PFSK-1 (cell line): ENCODE data around the gene NHP2.

Experiments used
- FOXP2 ChIP-seq: optimal IDR thresholded peaks from 2 replicates; pipeline ENCODE3; 2011; ENCODE audit warnings: borderline replicate concordance, control low read depth, inconsistent platforms; ENCODE audit not compliant: insufficient read depth; ENCODE audit errors: extremely low read length, extremely low read depth
- POLR2AphosphoS5 ChIP-seq: IDR thresholded peaks from 2 replicates; pipeline ENCODE4 v1.6.1; 2012; ENCODE audit warnings: low read depth, mild to moderate bottlenecking, control low read depth, low read length, moderate library complexity
- REST ChIP-seq, 2 experiments: IDR thresholded peaks; 2 replicates each; pipeline versions ENCODE4 v1.6.1 to v1.8.0; 2011 to 2012; ENCODE audit warnings: low read depth in 2 of 2, low read length in 2 of 2, control low read depth in 1 of 2, inconsistent platforms in 1 of 2, mild to moderate bottlenecking in 1 of 2, moderate library complexity in 1 of 2; ENCODE audit not compliant: insufficient read depth in 1 of 2
- SIN3A ChIP-seq: IDR thresholded peaks from 2 replicates; pipeline ENCODE4 v1.6.1; 2012; ENCODE audit warnings: mild to moderate bottlenecking, low read length, moderate library complexity, borderline replicate concordance; ENCODE audit not compliant: insufficient read depth
- TAF1 ChIP-seq: IDR thresholded peaks from 2 replicates; pipeline ENCODE4 v1.6.1; 2012; ENCODE audit warnings: low read length, control low read depth, borderline replicate concordance; ENCODE audit not compliant: insufficient read depth

Gene NHP2

GRCh38 chr5:178155065-178155464 lies 1.4 kb upstream of the NHP2 start:
- TF ChIP-seq FOXP2 (no peak), REST (IDR thresholded peaks at IDR 0.05; ENCODE audit: insufficient read depth in 1 of 2, low read depth in 2 of 2, low read length in 2 of 2) (no peak), SIN3A (no peak), POLR2AphosphoS5 (no peak), TAF1 (no peak)

GRCh38 chr5:178152491-178153444 lies 917 bp downstream of the NHP2 start:
- TF ChIP-seq FOXP2 (no peak), TAF1 (no peak), SIN3A (no peak), POLR2AphosphoS5 (no peak), REST (IDR thresholded peaks at IDR 0.05; ENCODE audit: insufficient read depth in 1 of 2, low read depth in 2 of 2, low read length in 2 of 2) (no peak)

GRCh38 chr5:178150977-178151734 lies 2.5 kb downstream of the NHP2 start:
- TF ChIP-seq TAF1 = no peak
- TF ChIP-seq SIN3A = no peak

GRCh38 chr5:178149199-178149932 lies 4.3 kb downstream of the NHP2 start:
- TF ChIP-seq REST (IDR thresholded peaks at IDR 0.05; ENCODE audit: insufficient read depth in 1 of 2, low read depth in 2 of 2, low read length in 2 of 2) (no peak), TAF1 (no peak), SIN3A (no peak), POLR2AphosphoS5 (no peak; the same call in 1 of the 2 replicates), FOXP2 (no peak)

DNA sequence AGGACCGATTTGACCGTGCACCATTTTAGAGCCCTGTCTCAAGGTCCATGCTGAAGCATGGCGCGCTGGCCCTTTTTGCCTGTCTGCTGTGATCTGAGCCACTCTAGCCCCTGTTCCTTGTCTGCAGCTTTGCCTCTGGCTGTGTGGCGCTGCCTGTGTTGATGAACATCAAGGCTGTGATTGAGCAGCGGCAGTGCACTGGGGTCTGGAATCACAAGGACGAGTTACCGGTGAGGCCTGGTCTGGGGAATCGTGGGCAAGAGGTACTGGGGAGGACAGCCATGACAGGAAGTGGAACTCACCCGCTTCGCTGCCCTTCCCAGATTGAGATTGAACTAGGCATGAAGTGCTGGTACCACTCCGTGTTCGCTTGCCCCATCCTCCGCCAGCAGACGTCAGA lies 6.3 kb downstream of the NHP2 start:
- TF ChIP-seq POLR2AphosphoS5 = no peak
- TF ChIP-seq TAF1 = no peak
- no peak for TF ChIP-seq SIN3A
- TF ChIP-seq REST (IDR thresholded peaks at IDR 0.05; ENCODE audit: insufficient read depth in 1 of 2, low read depth in 2 of 2, low read length in 2 of 2) = no peak
- no peak for TF ChIP-seq FOXP2
